GM13976 (cell line): Measurements from ENCODE around the gene PSMB8.
A peak's percentile ranks its signal among the peaks of the same experiment; 100 is the strongest.

Source experiments
- DNase-seq: peaks from one replicate; pipeline ENCODE4 v3.0.0; 2012; ENCODE audit warnings: low spot score
- in situ Hi-C: fragments of 300-500 bp; cut with MboI; formaldehyde crosslinking; loops from one replicate; pipeline ENCODE4 v1.12.0; 2022; ENCODE audit warnings: low sequenced_read_pairs, mixed read lengths, inconsistent platforms; ENCODE audit not compliant: unreplicated experiment
- TF ChIP-seq, protein P1 (sequence below): IDR thresholded peaks from 2 replicates; pipeline ENCODE4 v1.5.1; 2012; ENCODE audit warnings: borderline replicate concordance, mild to moderate bottlenecking; ENCODE audit not compliant: insufficient read depth; ENCODE audit errors: extremely low read depth, missing control alignments, control extremely low read depth

PSMB8 gene

GRCh38 chr6:32843979-32844838 is at the start of gene PSMB8:
Gene PSMB8 (minus strand): TSS chr6:32844047. CDS start chr6:32843996, 51 bp downstream.
- TF ChIP-seq, protein P1, sequence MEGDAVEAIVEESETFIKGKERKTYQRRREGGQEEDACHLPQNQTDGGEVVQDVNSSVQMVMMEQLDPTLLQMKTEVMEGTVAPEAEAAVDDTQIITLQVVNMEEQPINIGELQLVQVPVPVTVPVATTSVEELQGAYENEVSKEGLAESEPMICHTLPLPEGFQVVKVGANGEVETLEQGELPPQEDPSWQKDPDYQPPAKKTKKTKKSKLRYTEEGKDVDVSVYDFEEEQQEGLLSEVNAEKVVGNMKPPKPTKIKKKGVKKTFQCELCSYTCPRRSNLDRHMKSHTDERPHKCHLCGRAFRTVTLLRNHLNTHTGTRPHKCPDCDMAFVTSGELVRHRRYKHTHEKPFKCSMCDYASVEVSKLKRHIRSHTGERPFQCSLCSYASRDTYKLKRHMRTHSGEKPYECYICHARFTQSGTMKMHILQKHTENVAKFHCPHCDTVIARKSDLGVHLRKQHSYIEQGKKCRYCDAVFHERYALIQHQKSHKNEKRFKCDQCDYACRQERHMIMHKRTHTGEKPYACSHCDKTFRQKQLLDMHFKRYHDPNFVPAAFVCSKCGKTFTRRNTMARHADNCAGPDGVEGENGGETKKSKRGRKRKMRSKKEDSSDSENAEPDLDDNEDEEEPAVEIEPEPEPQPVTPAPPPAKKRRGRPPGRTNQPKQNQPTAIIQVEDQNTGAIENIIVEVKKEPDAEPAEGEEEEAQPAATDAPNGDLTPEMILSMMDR = no peak
- in situ Hi-C loops = no loop called here
- DNase-seq = peak; percentile 94

- TF ChIP-seq, protein P1 = no peak
- no peak for DNase-seq
- in situ Hi-C loops = no loop called here
Measured at GRCh38 chr6:32890831-32891230, 47.0 kb upstream of the PSMB8 start.

- in situ Hi-C loops = loop anchor here (5.0 kb wide), 1 partner anchor 98 kb away; no protein-coding TSS in a partner anchor
- no peak for DNase-seq
- TF ChIP-seq, protein P1 = no peak
Measured at GRCh38 chr6:32889533-32889932, 45.7 kb upstream of the PSMB8 start.

- TF ChIP-seq, protein P1 = no peak
- no peak for DNase-seq
- in situ Hi-C loops = loop anchor here (5.0 kb wide), 1 partner anchor 99 kb away; no protein-coding TSS in a partner anchor
Measured at GRCh38 chr6:32888576-32888975, 44.7 kb upstream of the PSMB8 start.

DNA sequence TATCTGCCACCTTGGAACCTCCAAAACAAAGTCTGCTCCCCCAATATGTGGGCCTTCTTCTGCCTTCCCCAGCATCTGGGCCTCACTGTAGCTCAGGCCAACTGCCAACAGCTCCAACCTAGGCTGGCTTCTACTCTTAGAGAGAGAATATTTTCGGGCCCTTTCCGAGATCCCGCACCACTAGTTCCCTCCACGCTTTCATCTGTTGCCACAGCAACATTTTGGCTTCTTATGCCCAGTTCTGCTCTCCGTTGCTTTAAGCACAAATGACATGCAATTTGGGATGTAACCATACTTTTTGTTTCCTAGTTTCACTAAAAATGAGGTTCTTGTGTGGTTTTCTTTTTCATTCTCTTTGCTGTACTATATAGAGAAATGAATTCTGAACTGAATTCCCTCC is 43.8 kb upstream of the PSMB8 start:
- TF ChIP-seq, protein P1 = no peak
- DNase-seq = no peak
- in situ Hi-C loops = loop anchor here (5.0 kb wide), 1 partner anchor 100 kb away; no protein-coding TSS in a partner anchor

DNA sequence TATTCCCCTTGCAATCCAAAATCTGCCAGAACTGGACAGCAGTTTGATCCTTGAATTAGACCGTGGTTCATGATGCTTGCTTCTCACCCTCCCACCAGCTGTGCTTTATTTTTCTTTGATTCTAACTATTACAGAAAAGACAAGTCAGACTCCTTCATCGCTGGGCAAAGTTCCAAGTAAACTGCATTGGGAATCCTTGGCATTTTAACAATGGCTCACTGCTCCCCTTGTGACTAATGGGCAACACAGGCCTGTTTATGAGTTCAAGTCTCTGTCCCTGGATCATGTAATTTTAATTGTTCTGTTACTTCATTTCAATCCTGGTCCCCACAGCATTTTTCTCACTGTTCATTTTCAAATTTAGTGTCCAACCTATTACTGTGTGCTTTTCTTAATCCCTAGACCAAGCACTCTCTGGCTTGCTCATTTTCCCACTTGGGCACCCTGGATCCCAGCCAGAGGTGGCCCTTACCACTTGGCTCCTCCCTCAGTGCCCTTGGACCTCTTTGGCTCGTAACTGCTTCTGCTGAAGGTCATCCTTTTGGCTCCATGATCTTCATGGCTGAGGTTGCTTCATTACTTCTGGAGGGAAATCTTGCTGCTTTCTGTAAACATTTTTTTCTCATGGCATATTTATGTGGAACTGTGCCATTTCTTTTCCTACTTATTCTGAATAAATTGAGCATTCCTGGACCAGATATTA is 43.0 kb upstream of the PSMB8 start:
- TF ChIP-seq, protein P1 = no peak
- no peak for DNase-seq
- in situ Hi-C loops = loop anchor here (5.0 kb wide), 1 partner anchor 100 kb away; no protein-coding TSS in a partner anchor
